HG02610 (cell line): ENCODE results near the gene PALM.

Source experiments
- ATAC-seq: cut with Tn5 transposase; IDR thresholded peaks from one replicate; pipeline ENCODE4 v1.9.1; 2021; ENCODE audit warnings: mild to moderate bottlenecking, moderate library complexity; ENCODE audit not compliant: unreplicated experiment

PALM gene

GRCh38 chr19:778910-779653, 70.3 kb downstream of the PALM start:
- ATAC-seq, result no peak

GRCh38 chr19:780935-781334, 72.2 kb downstream of the PALM start:
- no peak for ATAC-seq

GRCh38 chr19:781800-782184, 73.1 kb downstream of the PALM start:
- no peak for ATAC-seq

GRCh38 chr19:782185-782877, 73.6 kb downstream of the PALM start:
- ATAC-seq, result no peak

- ATAC-seq, result no peak
These were observed 74.3 kb downstream of the PALM start for GRCh38 chr19:782878-783668.

- ATAC-seq, result no peak
These were observed 75.8 kb downstream of the PALM start for GRCh38 chr19:784541-784940.

- ATAC-seq, result no peak
These were observed 78.8 kb downstream of the PALM start for GRCh38 chr19:787536-787935.

- ATAC-seq, result no peak
These were observed 79.9 kb downstream of the PALM start for GRCh38 chr19:788686-788982.

GRCh38 chr19:788983-789700, 80.4 kb downstream of the PALM start:
- ATAC-seq, result no peak

- no peak for ATAC-seq
These were observed 80.9 kb downstream of the PALM start for GRCh38 chr19:789701-790060.

- no peak for ATAC-seq
These were observed 82.4 kb downstream of the PALM start for GRCh38 chr19:791007-791566.

- no peak for ATAC-seq
These were observed 83.0 kb downstream of the PALM start for GRCh38 chr19:791567-792305.

GRCh38 chr19:792306-792885, 83.7 kb downstream of the PALM start:
- ATAC-seq, result no peak

- ATAC-seq, result no peak
These were observed 85.1 kb downstream of the PALM start for GRCh38 chr19:793806-794205.

GRCh38 chr19:795073-795611, 86.4 kb downstream of the PALM start:
- ATAC-seq, result no peak

GRCh38 chr19:795691-796581, 87.2 kb downstream of the PALM start:
- no peak for ATAC-seq

GRCh38 chr19:796692-797527, 88.2 kb downstream of the PALM start, which contains the start of gene PTBP1:
Gene PTBP1, plus strand, starts transcription at chr19:797452. Its CDS starts 46 bp downstream, at chr19:797498.
- ATAC-seq, result peak; percentile 79
